HepG2 (cell line): ENCODE results near the gene OR2C1. TPM values are rescaled to one million over a fixed set of nuclear protein-coding genes. Genes with fewer than 3 reads are reported as not detected.
A peak's percentile ranks its signal among the peaks of the same experiment; 100 is the strongest.

ENCODE experiments used
- ATF1 ChIP-seq: IDR thresholded peaks from 2 replicates; pipeline ENCODE4 v1.6.1; 2016; ENCODE audit warnings: mild to moderate bottlenecking, control low read depth
- CEBPG ChIP-seq: IDR thresholded peaks from 2 replicates; pipeline ENCODE4 v1.6.1; 2016
- DNMT1 ChIP-seq: sonication (generic); formaldehyde crosslinking; IDR thresholded peaks from 2 replicates; pipeline ENCODE4 v1.5.1; 2020; ENCODE audit warnings: mild to moderate bottlenecking, missing genetic modification reagents
- KMT2B ChIP-seq: IDR thresholded peaks from 2 replicates; pipeline ENCODE4 v1.6.1; 2016; ENCODE audit warnings: missing genetic modification reagents, missing compliant biosample characterization
- MLXIP ChIP-seq: sonication (generic); formaldehyde crosslinking; IDR thresholded peaks from 2 replicates; pipeline ENCODE4 v1.9.0; 2021; ENCODE audit warnings: missing genetic modification reagents, borderline replicate concordance
- PHF21A ChIP-seq: sonication (generic); formaldehyde crosslinking; IDR thresholded peaks from 2 replicates; pipeline ENCODE4 v1.5.0; 2020; ENCODE audit warnings: mild to moderate bottlenecking, missing genetic modification reagents
- PRDM15 ChIP-seq: sonication (generic); formaldehyde crosslinking; IDR thresholded peaks from 2 replicates; pipeline ENCODE4 v1.4.0; 2020; ENCODE audit warnings: missing genetic modification reagents
- RNF2 ChIP-seq: fragments of 450-650 bp; conservative IDR thresholded peaks from 2 replicates; pipeline ENCODE4 v1.6.1; 2016; ENCODE audit warnings: low read depth
- SPEN ChIP-seq: sonication (generic); formaldehyde crosslinking; IDR thresholded peaks from 2 replicates; pipeline ENCODE4 v1.5.1; 2020; ENCODE audit warnings: low read depth, mild to moderate bottlenecking, missing genetic modification reagents
- TRIM24 ChIP-seq: sonication (generic); formaldehyde crosslinking; IDR thresholded peaks from 2 replicates; pipeline ENCODE4 v1.8.0; 2022; ENCODE audit warnings: mild to moderate bottlenecking, missing genetic modification reagents
- ZBTB10 ChIP-seq: sonication (generic); formaldehyde crosslinking; IDR thresholded peaks from 2 replicates; pipeline ENCODE4 v1.4.0; 2020; ENCODE audit warnings: missing genetic modification reagents, borderline replicate concordance
- ZFP1 ChIP-seq: IDR thresholded peaks from 2 replicates; pipeline ENCODE4 v1.6.1; 2016
- ZNF263 ChIP-seq: sonication (generic); formaldehyde crosslinking; IDR thresholded peaks from 2 replicates; pipeline ENCODE4 v1.4.0; 2020; ENCODE audit warnings: missing genetic modification reagents
- ZNF276 ChIP-seq: sonication (generic); formaldehyde crosslinking; IDR thresholded peaks from 2 replicates; pipeline ENCODE4 v1.4.0; 2020; ENCODE audit warnings: mild to moderate bottlenecking, low read depth, missing genetic modification reagents
- ZNF589 ChIP-seq: sonication (generic); formaldehyde crosslinking; conservative IDR thresholded peaks from 2 replicates; pipeline ENCODE4 v1.8.0; 2022; ENCODE audit warnings: mild to moderate bottlenecking, moderate library complexity, missing genetic modification reagents
- ZNF784 ChIP-seq: sonication (generic); formaldehyde crosslinking; IDR thresholded peaks from 2 replicates; pipeline ENCODE4 v1.5.1; 2020; ENCODE audit warnings: missing genetic modification reagents, mild to moderate bottlenecking, borderline replicate concordance
- ZSCAN25 ChIP-seq: sonication (generic); formaldehyde crosslinking; IDR thresholded peaks from 2 replicates; pipeline ENCODE4 v1.8.0; 2022; ENCODE audit warnings: mild to moderate bottlenecking, missing genetic modification reagents
- polyA plus RNA-seq, 8 experiments: library from polyadenylated mRNA; depleted of rRNA in 3 of 8; stranded (reverse) in 7 of 8; unstranded in 1 of 8; fragments of >200 nt; fragmentation: Illumina TruSeq in 4 of 8; extraction: Trizol in 4 of 8; gene quantifications; 2 replicates each; pipeline versions ENCODE4 v1.2.1 to v1.2.3, GENCODE V29; 2011 to 2016; ENCODE audit warnings: low read depth in 4 of 8, missing spikeins in 1 of 8, mixed read lengths in 1 of 8; ENCODE audit not compliant: insufficient read depth in 1 of 8
- total RNA-seq, 5 experiments: library from RNA; depleted of rRNA; stranded (reverse); fragments of >200 nt; fragmentation: Illumina TruSeq; extraction: Trizol; gene quantifications; 2 replicates each; pipeline ENCODE4 v1.2.3, GENCODE V29; 2016; ENCODE audit warnings: low read depth in 1 of 5

OR2C1 gene
- total and polyA plus RNA-seq, 2 of the 13 experiments (the other 11 are each of a cell fraction or from before 2014, with no cell fraction given) = not detected

- TF ChIP-seq ZSCAN25 = peak; percentile 60; the same call in 1 of the 2 replicates
- peak; percentile 58 for TF ChIP-seq ZBTB10 (CRISPR knock-in tag)
- TF ChIP-seq CEBPG = no peak
- TF ChIP-seq PHF21A (CRISPR knock-in tag) = peak; percentile 84
- 0 out of 2 replicates have a peak, but pooled peaks have one; percentile 0 for TF ChIP-seq ZNF276 (CRISPR knock-in tag)
- peak; percentile 94 for TF ChIP-seq KMT2B (CRISPR knock-in tag)
- TF ChIP-seq RNF2 = peak; percentile 47; the same call in 1 of the 2 replicates
- TF ChIP-seq SPEN = peak; percentile 79
- TF ChIP-seq ZNF263 = no peak; the same call in 1 of the 2 replicates
- peak; percentile 85 for TF ChIP-seq DNMT1 (CRISPR knock-in tag)
- TF ChIP-seq ZNF784 (CRISPR knock-in tag) = peak; percentile 78
- no peak for TF ChIP-seq ZFP1 (CRISPR knock-in tag)
- no peak; the same call in none of the 2 replicates for TF ChIP-seq ZNF589 (CRISPR knock-in tag)
- no peak for TF ChIP-seq TRIM24 (CRISPR knock-in tag)
- no peak for TF ChIP-seq MLXIP
- TF ChIP-seq ATF1 (CRISPR knock-in tag) = peak; percentile 72
- TF ChIP-seq PRDM15 (CRISPR knock-in tag) = no peak
Measured at GRCh38 chr16:3400779-3401688, 45.3 kb downstream of the OR2C1 start, which contains the start of the genes ZNF174 and ZSCAN32 (continued).
